ENCODE results near the gene IVD. TPM values are rescaled to one million over a fixed set of nuclear protein-coding genes. Genes with fewer than 3 reads are reported as not detected.

IVD gene
- total and polyA plus RNA-seq, 5 donors, result 60.5 to 85.6 (median 75.2) TPM

DNA sequence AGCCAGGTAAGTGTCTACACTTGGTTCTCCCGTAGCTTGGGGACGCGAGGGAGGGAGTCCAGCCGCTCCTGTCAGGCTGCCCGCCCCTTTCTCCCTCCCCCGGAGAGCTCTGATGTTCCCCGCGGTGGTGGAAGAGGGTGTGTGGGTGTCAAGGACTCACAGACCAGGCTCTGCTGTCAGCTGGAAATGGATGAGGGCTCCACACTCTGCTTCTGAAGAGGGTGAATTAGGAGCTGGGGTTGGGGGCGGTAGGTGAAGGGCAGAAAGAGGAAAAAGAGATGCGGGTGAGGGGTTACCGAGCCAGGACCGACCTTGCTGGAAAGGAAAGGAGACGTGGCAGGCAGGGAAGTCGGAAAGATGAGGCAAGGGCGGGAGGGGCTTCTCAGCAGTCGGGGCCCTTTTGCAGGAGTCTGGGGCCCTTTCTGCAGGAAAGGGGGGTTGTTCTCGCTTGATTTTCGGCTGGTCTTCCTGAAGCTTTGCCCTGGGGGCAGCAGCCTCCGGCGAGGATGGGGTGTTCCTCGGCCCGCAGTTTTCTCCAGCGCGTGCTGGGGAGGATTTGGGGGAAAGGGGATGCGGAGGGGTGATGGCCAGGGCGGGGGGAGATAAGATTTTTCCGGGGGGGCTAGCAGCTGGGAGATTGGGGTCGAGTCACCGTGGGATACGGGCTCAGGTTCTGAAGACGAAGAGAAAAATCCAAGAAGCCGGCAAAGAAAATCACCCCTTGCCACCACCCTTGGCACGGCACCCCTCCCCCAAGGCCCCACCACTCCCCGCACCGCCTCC lies 34.6 kb downstream of the IVD start:
- ATAC-seq (peak; percentile 24 to 30), DNase-seq (peak; percentile 41 to 76 (median 76))
- WGBS, result under 1% methylated on average over 35 of the region's 35 CpGs
- intact Hi-C loops (cut with DNase I), result loop anchor here in 1 of 4 donors (10.0 kb wide), 1 partner anchor 65 kb away; no protein-coding TSS in a partner anchor
- H3K27me3 ChIP-seq (ENCODE audit: control insufficient read depth, insufficient read depth), result no peaks in the 10 kb centered on the region
- H3K4me1 ChIP-seq (ENCODE audit: control insufficient read depth, insufficient read depth, low read length), result peaks cover 10% of the 10 kb centered on the region
- H3K27ac ChIP-seq (ENCODE audit: low read length), result peak overlapping the region; percentile 11
- peak overlapping the region; percentile 98 for H3K4me3 ChIP-seq (ENCODE audit: low read length)
- H3K9me3 ChIP-seq (ENCODE audit: control insufficient read depth, low read length), result no peaks in the 10 kb centered on the region

DNA sequence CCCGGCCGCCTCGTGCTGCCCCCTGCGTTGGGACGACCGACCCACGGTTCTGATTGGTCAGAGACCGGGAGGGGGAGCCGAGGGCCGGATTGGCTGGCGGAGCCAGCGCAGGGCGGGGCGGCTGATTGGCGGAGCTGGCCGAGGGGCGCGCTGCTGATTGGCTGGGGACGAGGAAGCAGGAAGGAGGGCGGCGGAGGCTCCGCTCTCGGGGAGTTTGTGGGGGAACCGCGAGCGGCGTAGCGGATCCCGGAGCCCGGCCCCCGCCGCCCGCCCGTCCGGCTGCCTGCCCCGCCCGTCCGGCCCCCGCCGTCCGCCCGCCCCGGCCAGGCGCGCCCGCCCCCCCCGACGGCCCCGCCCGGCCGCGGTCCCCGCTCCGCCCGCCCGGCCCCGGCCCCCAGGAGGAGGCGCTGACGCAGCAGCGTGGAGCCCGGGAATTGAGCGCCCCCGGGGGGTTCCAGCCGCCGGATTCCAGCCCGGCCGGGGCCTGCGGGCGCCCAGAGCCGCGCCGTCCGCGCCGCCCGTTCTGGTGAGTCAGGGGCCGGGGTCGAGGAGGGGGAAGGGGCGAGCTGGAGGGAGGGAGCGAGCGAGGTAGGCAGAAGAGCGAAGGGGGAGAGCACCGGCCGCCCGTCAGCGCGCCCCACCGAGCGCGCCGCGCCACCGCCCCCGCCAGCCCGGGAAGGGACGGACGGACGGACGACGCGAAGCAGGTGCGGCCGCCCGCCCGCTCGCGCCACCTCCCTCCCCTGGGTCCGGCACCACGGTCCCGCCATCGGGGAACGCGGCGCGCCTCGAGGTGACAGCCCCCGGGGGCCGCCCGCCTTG lies 35.4 kb downstream of the IVD start, which contains the start of gene BAHD1:
Gene BAHD1, plus strand, starts transcription at position 211 of the 822 bp plus-strand sequence. CDS start 17,512 bp downstream, outside the sequence.
- peak within 1 kb of the TSS; percentile 53 for H3K27ac ChIP-seq (ENCODE audit: low read length)
- under 1% methylated on average over 115 of the region's 119 CpGs for WGBS
- intact Hi-C loops (cut with DNase I), result loop anchor here in 1 of 4 donors (10.0 kb wide), 1 partner anchor 64 kb away; no protein-coding TSS in a partner anchor
- no peaks in the 10 kb centered on the region for H3K9me3 ChIP-seq (ENCODE audit: control insufficient read depth, low read length)
- peak within 1 kb of the TSS; percentile 98 for H3K4me3 ChIP-seq (ENCODE audit: low read length)
- peak; percentile 98 to 99 (median 99) for DNase-seq
- peaks cover 10% of the 10 kb centered on the region for H3K4me1 ChIP-seq (ENCODE audit: control insufficient read depth, insufficient read depth, low read length)
- H3K27me3 ChIP-seq (ENCODE audit: control insufficient read depth, insufficient read depth), result no peaks in the 10 kb centered on the region
- ATAC-seq, result peak; percentile 94

DNA sequence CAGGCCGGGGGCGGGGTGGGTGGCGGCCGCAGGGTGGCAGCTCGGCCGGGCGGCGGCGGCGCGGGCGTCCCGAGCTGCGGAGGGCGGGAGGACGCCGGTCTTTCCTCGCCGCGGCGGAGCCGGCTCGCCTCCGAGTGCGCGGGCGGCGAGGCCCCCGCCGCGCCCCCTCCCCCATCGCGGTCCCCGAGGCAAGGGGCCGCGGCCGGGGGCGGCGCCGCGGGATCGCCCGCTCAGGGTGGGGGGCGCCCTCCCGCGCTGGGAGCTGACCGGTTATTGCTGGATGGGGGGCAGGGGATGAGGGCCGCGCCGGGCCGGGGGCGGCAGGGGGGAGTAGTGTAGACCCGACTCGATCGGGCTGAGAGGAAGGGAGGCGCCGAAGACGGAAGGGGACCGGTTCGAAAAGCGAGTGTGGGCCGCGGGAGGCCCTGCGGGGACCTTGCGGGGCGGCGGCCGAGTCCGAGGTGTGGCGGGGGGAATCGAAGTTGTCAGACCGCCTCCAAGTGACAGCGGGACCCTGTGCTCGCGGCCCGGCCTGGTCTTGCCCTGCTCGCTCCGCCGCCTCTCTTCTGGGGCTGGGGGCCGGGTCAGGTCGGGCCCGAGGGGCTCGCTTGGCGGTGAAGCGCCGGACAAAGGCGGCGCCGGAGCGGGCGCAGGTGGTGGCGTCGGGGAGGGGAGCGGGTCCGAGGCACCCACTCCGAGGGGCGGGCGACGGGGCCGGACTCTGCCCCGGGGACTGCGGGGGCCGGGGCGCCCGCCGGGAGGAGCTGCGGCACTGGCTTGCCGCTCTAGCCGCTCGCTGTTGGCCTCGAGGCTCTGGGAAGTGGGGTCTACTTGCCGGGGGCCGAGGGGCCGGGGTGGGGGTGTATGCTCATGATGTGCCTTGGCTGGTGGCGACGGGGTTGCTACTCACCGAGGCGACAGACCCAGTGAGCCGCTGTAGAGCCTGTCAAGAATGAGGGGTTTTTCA lies 36.3 kb downstream of the IVD start:
- Histone ChIP-seq H3K27ac (ENCODE audit: low read length) (no peak overlapping the region), H3K4me3 (ENCODE audit: low read length) (peak overlapping the region; percentile 98), H3K4me1 (ENCODE audit: control insufficient read depth, insufficient read depth, low read length) (peaks cover 10% of the 10 kb centered on the region), H3K27me3 (ENCODE audit: control insufficient read depth, insufficient read depth) (no peaks in the 10 kb centered on the region), H3K9me3 (ENCODE audit: control insufficient read depth, low read length) (no peaks in the 10 kb centered on the region)
- intact Hi-C loops (cut with DNase I), result loop anchor here in 1 of 4 donors (10.0 kb wide), 1 partner anchor 63 kb away; no protein-coding TSS in a partner anchor
- WGBS, result 1% methylated on average over 119 of the region's 119 CpGs
- ATAC-seq (peak in 1 of 2 donors; percentile 2), DNase-seq (peak in 2 of 3 donors; percentile 68 to 74)

DNA sequence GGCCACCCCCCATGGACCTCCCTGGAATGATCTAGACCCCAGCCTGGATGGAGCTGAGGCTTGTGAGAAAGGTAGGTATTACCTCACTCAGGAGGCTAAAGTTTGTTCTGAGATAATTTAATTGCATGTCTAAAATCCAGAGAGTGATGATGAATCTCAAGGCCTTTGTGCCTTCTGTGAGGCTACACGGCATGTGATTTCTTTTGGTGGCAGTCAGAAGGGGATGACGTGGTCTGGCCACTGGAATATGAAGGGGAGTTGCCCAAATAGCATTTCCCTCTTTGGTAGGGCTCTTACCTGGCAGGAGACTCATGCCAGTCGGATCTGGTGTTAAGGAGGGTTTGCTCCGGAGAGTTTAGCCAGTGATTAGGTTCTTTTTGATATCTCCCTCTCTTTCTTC lies 37.7 kb downstream of the IVD start:
- DNase-seq, result no peak
- WGBS, result 80% methylated on average over 4 of the region's 4 CpGs
- Histone ChIP-seq H3K4me3 (ENCODE audit: low read length) (no peak overlapping the region), H3K27ac (ENCODE audit: low read length) (no peak overlapping the region), H3K9me3 (ENCODE audit: control insufficient read depth, low read length) (no peaks in the 10 kb centered on the region), H3K4me1 (ENCODE audit: control insufficient read depth, insufficient read depth, low read length) (peaks cover 10% of the 10 kb centered on the region), H3K27me3 (ENCODE audit: control insufficient read depth, insufficient read depth) (no peaks in the 10 kb centered on the region)
- intact Hi-C loops (cut with DNase I), result loop anchor here in 1 of 4 donors (10.0 kb wide), 1 partner anchor 62 kb away; no protein-coding TSS in a partner anchor
- ATAC-seq, result no peak

DNA sequence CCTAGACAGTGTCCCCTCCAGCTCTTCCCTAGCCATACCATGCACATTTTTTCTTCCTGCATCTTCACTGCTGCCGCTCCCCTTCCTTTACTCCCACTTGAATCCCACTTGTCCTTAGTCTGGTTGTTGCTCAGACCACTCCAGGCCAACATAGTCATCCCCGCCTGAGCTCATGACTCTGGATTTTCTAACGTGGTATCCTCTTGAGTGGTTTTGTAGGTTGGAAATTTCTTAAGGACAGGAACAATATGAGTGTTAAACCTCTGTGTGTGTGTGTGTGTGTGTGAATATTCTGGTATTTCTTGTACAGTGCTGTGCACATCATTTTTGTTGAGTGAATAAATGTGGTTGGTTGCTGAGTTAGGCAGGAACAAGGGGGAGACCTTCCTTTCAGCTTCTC lies 38.3 kb downstream of the IVD start:
- Histone ChIP-seq H3K27me3 (ENCODE audit: control insufficient read depth, insufficient read depth) (no peaks in the 10 kb centered on the region), H3K27ac (ENCODE audit: low read length) (no peak overlapping the region), H3K4me3 (ENCODE audit: low read length) (no peak overlapping the region), H3K9me3 (ENCODE audit: control insufficient read depth, low read length) (no peaks in the 10 kb centered on the region), H3K4me1 (ENCODE audit: control insufficient read depth, insufficient read depth, low read length) (peaks cover 10% of the 10 kb centered on the region)
- 78% methylated on average over 3 of the region's 3 CpGs for WGBS
- intact Hi-C loops (cut with DNase I), result loop anchor here in 1 of 4 donors (10.0 kb wide), 1 partner anchor 61 kb away; no protein-coding TSS in a partner anchor
- ATAC-seq (no peak), DNase-seq (no peak)

DNA sequence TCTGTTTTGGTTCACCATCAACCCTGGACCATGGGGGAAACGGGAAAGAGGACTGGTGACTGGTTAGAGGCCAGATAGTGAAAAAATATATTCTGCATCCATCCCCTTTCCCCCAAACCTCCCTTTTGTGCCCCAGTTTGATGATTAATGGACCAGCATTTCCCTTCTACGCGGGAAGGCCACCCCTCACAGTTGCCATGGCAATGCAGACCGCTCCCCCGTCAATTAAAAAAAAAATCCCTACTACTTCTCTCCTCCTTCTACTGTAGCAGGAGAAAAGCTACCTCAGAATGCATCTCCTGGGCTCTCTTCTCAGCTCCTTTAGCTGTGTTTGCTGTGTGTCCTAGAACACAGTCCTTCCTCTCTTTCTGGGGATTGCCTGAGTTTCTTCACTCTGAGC lies 39.1 kb downstream of the IVD start:
- Histone ChIP-seq H3K4me3 (ENCODE audit: low read length) (no peak overlapping the region), H3K9me3 (ENCODE audit: control insufficient read depth, low read length) (no peaks in the 10 kb centered on the region), H3K4me1 (ENCODE audit: control insufficient read depth, insufficient read depth, low read length) (peaks cover 10% of the 10 kb centered on the region), H3K27ac (ENCODE audit: low read length) (no peak overlapping the region), H3K27me3 (ENCODE audit: control insufficient read depth, insufficient read depth) (no peaks in the 10 kb centered on the region)
- DNase-seq (no peak), ATAC-seq (no peak)
- WGBS, result 73% methylated on average over 5 of the region's 5 CpGs
- intact Hi-C loops (cut with DNase I), result loop anchor here in 1 of 4 donors (10.0 kb wide), 1 partner anchor 60 kb away; no protein-coding TSS in a partner anchor

DNA sequence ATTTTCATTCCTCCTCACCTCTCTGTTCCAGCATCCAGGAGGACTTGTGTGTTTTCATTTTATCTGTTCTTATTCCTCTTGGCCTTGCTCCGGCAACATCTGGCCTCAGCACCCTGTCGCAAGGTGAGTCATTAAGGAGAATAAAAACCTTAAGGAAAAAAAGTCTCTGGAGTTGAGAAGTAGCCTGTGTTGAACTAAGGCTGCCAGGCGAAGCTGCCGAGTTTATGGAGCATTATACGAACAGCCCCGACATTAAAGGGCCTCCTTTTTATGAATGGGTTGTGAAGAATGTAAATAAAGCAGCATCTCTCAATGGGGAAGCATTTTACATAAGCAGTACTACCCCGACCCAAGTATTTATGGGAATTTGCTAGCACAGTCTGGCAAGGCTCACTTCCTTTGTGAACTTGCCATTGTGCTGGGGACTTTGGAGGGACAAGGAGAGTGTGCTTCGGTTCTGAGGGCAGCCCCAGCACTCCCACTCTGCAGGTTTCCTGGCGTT lies 39.9 kb downstream of the IVD start:
- H3K4me3 ChIP-seq (ENCODE audit: low read length), result no peak overlapping the region
- 53% methylated on average over 9 of the region's 9 CpGs for WGBS
- intact Hi-C loops (cut with DNase I), result loop anchor here in 1 of 4 donors (10.0 kb wide), 1 partner anchor 59 kb away; no protein-coding TSS in a partner anchor
- H3K27ac ChIP-seq (ENCODE audit: low read length), result no peak overlapping the region
- H3K27me3 ChIP-seq (ENCODE audit: control insufficient read depth, insufficient read depth), result no peaks in the 10 kb centered on the region
- DNase-seq, result no peak
- H3K4me1 ChIP-seq (ENCODE audit: control insufficient read depth, insufficient read depth, low read length), result peaks cover 13% of the 10 kb centered on the region
- no peak for ATAC-seq
- no peaks in the 10 kb centered on the region for H3K9me3 ChIP-seq (ENCODE audit: control insufficient read depth, low read length)

DNA sequence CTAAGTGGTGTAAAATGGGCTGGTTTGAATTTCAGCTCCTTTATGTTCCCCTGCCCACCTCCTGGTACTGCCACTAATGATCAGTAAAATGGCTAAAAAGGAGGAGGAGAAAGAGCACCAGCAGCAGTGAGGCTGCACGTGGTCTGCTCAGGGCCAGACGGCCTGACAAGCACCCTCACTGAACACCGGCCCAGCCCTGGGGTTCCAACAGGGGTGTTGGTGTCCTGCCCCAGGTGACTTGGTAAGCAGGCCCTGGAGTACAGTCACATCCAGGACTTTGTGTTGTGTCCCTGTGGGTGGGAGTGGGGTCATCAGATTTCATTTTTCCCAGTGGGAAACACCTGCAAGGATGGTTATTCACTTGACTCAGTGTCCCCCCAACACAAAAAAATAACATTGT lies 40.5 kb downstream of the IVD start:
- intact Hi-C loops (cut with DNase I), result loop anchor here in 1 of 4 donors (10.0 kb wide), 1 partner anchor 59 kb away; no protein-coding TSS in a partner anchor
- Histone ChIP-seq H3K27me3 (ENCODE audit: control insufficient read depth, insufficient read depth) (no peaks in the 10 kb centered on the region), H3K4me3 (ENCODE audit: low read length) (no peak overlapping the region), H3K4me1 (ENCODE audit: control insufficient read depth, insufficient read depth, low read length) (peaks cover 13% of the 10 kb centered on the region), H3K27ac (ENCODE audit: low read length) (no peak overlapping the region), H3K9me3 (ENCODE audit: control insufficient read depth, low read length) (no peaks in the 10 kb centered on the region)
- DNase-seq (no peak), ATAC-seq (no peak)
- 61% methylated on average over 3 of the region's 3 CpGs for WGBS

DNA sequence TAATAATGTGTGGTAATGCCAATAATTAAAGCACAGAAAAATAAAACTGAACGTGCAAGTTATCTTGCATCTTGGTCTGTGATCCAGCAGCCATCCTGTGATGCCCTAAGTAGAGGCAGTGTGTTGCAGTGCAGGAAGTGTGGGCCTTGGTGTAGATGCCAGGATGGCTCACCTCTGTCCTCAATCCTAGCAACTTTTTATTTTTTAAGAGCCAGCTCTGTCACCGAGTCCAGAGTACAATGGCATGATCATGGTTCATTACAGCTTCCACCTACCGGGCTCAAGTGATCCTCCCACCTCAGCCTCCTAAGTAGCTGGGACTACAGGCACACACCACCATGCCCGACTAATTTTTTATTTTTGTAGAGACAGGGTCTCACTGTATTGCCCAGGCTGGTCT lies 42.8 kb downstream of the IVD start:
- intact Hi-C loops (cut with DNase I), result loop anchor here in 1 of 4 donors (10.0 kb wide), 1 partner anchor 56 kb away; no protein-coding TSS in a partner anchor
- Histone ChIP-seq H3K27me3 (ENCODE audit: control insufficient read depth, insufficient read depth) (no peaks in the 10 kb centered on the region), H3K4me1 (ENCODE audit: control insufficient read depth, insufficient read depth, low read length) (peaks cover 8% of the 10 kb centered on the region), H3K4me3 (ENCODE audit: low read length) (no peak overlapping the region), H3K27ac (ENCODE audit: low read length) (no peak overlapping the region), H3K9me3 (ENCODE audit: control insufficient read depth, low read length) (no peaks in the 10 kb centered on the region)
- no peak for DNase-seq
- WGBS, result 93% methylated on average over 4 of the region's 4 CpGs
- ATAC-seq, result no peak

DNA sequence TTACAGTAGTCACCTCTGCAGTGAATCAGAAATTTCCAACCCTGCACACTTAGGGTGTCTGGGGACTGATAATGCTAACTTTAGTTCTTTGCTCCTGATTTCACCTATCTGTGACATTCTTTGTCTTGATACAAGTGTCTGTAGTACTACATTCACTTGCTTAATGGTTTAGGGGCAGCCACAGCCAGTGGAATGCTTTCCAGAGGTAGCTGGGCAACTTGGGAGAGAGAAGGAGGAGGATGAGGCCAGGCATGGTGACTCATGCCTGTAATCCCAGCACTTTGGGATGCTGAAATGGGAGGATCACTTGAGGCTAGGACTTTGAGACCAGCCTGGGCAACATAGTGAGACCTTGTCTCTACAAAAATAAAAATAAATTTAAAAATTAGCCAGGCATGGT lies 43.7 kb downstream of the IVD start:
- DNase-seq (no peak), ATAC-seq (no peak)
- no peaks in the 10 kb centered on the region for H3K9me3 ChIP-seq (ENCODE audit: control insufficient read depth, low read length)
- peaks cover 7% of the 10 kb centered on the region for H3K4me1 ChIP-seq (ENCODE audit: control insufficient read depth, insufficient read depth, low read length)
- no peak overlapping the region for H3K4me3 ChIP-seq (ENCODE audit: low read length)
- H3K27ac ChIP-seq (ENCODE audit: low read length), result no peak overlapping the region
- intact Hi-C loops (cut with DNase I), result loop anchor here in 1 of 4 donors (10.0 kb wide), 1 partner anchor 56 kb away; no protein-coding TSS in a partner anchor
- H3K27me3 ChIP-seq (ENCODE audit: control insufficient read depth, insufficient read depth), result no peaks in the 10 kb centered on the region

Measured in right cardiac atrium (tissue), 5 donors.